Mucosa of stomach (tissue), 1 donor: ENCODE measurements around the gene PKD1L1.
"Not testable (repeated sequence)": the region's sequence is repeated elsewhere in the genome, so short reads cannot be mapped to it uniquely, and the experiment has no call there.

Experiments used
- H3K27me3 ChIP-seq: one replicate; pipeline ENCODE4 v1.7.0; 2013; ENCODE audit warnings: mild to moderate bottlenecking, low read length; ENCODE audit not compliant: control insufficient read depth, insufficient read depth
- H3K36me3 ChIP-seq: one replicate; pipeline ENCODE4 v1.7.0; 2013; ENCODE audit warnings: low read length; ENCODE audit not compliant: control insufficient read depth, insufficient read depth
- H3K4me1 ChIP-seq: one replicate; pipeline ENCODE4 v1.7.0; 2013; ENCODE audit warnings: mild to moderate bottlenecking, low read length; ENCODE audit not compliant: control insufficient read depth, insufficient read depth
- H3K4me3 ChIP-seq: one replicate; pipeline ENCODE4 v1.7.0; 2013; ENCODE audit warnings: low read length
- H3K9ac ChIP-seq: one replicate; pipeline ENCODE4 v1.7.0; 2013; ENCODE audit warnings: mild to moderate bottlenecking, low read length, moderate library complexity
- H3K9me3 ChIP-seq: one replicate; pipeline ENCODE4 v1.7.0; 2013; ENCODE audit warnings: mild to moderate bottlenecking, low read length, moderate library complexity; ENCODE audit not compliant: control insufficient read depth
- donor health status: Pancreatic carcinoma.

The PKD1L1 gene

GRCh38 chr7:47799524-47799923 is 148.7 kb downstream of the PKD1L1 start:
- H3K9me3 ChIP-seq = no peaks in the 10 kb centered on the region

GRCh38 chr7:47796347-47796746 is 151.9 kb downstream of the PKD1L1 start:
- H3K36me3 ChIP-seq = no peaks in the 10 kb centered on the region
- no peak overlapping the region for H3K4me3 ChIP-seq
- H3K27me3 ChIP-seq = no peaks in the 10 kb centered on the region
- no peaks in the 10 kb centered on the region for H3K9me3 ChIP-seq
- H3K9ac ChIP-seq = no peak overlapping the region
- H3K4me1 ChIP-seq = no peaks in the 10 kb centered on the region

More at GRCh38 chr7:47799524-47799923, 148.7 kb downstream of the PKD1L1 start:
- no peaks in the 10 kb centered on the region for H3K27me3 ChIP-seq
- H3K9ac ChIP-seq = no peak overlapping the region
- no peak overlapping the region for H3K4me3 ChIP-seq
- H3K4me1 ChIP-seq = peaks cover 7% of the 10 kb centered on the region
- H3K36me3 ChIP-seq = no peaks in the 10 kb centered on the region

GRCh38 chr7:47795631-47796030 is 152.6 kb downstream of the PKD1L1 start:
- Histone ChIP-seq H3K4me1 (no peaks in the 10 kb centered on the region), H3K9ac (no peak overlapping the region), H3K4me3 (no peak overlapping the region), H3K36me3 (no peaks in the 10 kb centered on the region), H3K27me3 (no peaks in the 10 kb centered on the region), H3K9me3 (no peaks in the 10 kb centered on the region)

- not testable (repeated sequence) for H3K4me1 ChIP-seq
These were observed 153.1 kb downstream of the PKD1L1 start for GRCh38 chr7:47795126-47795525.

GRCh38 chr7:47794016-47794415 is 154.2 kb downstream of the PKD1L1 start:
- Histone ChIP-seq H3K9ac (no peak overlapping the region), H3K4me3 (no peak overlapping the region), H3K27me3 (no peaks in the 10 kb centered on the region), H3K9me3 (no peaks in the 10 kb centered on the region), H3K4me1 (no peaks in the 10 kb centered on the region), H3K36me3 (no peaks in the 10 kb centered on the region)

More at GRCh38 chr7:47795126-47795525, 153.1 kb downstream of the PKD1L1 start:
- H3K9me3 ChIP-seq, H3K27me3 ChIP-seq, H3K4me3 ChIP-seq, H3K9ac ChIP-seq, H3K36me3 ChIP-seq: not testable (repeated sequence)

- not testable (repeated sequence) for H3K9me3 ChIP-seq, H3K9ac ChIP-seq, H3K36me3 ChIP-seq, H3K4me3 ChIP-seq, H3K27me3 ChIP-seq, H3K4me1 ChIP-seq
These were observed 155.1 kb downstream of the PKD1L1 start for GRCh38 chr7:47793186-47793585.

- Histone ChIP-seq H3K9ac (no peak overlapping the region), H3K36me3 (no peaks in the 10 kb centered on the region), H3K4me1 (no peaks in the 10 kb centered on the region), H3K9me3 (no peaks in the 10 kb centered on the region), H3K27me3 (no peaks in the 10 kb centered on the region), H3K4me3 (no peak overlapping the region)
These were observed 155.6 kb downstream of the PKD1L1 start for GRCh38 chr7:47792521-47793121.

GRCh38 chr7:47791682-47792081 is 156.6 kb downstream of the PKD1L1 start:
- no peaks in the 10 kb centered on the region for H3K27me3 ChIP-seq
- no peak overlapping the region for H3K9ac ChIP-seq
- H3K4me1 ChIP-seq = peaks cover 6% of the 10 kb centered on the region
- no peaks in the 10 kb centered on the region for H3K9me3 ChIP-seq
- H3K36me3 ChIP-seq = no peaks in the 10 kb centered on the region
- no peak overlapping the region for H3K4me3 ChIP-seq

- no peaks in the 10 kb centered on the region for H3K27me3 ChIP-seq
- no peak overlapping the region for H3K4me3 ChIP-seq
- H3K9ac ChIP-seq = no peak overlapping the region
- H3K9me3 ChIP-seq = no peaks in the 10 kb centered on the region
- no peaks in the 10 kb centered on the region for H3K36me3 ChIP-seq
- peaks cover 7% of the 10 kb centered on the region for H3K4me1 ChIP-seq
These were observed 160.2 kb downstream of the PKD1L1 start for GRCh38 chr7:47788083-47788482.

- no peaks in the 10 kb centered on the region for H3K27me3 ChIP-seq
- no peak overlapping the region for H3K9ac ChIP-seq
- no peaks in the 10 kb centered on the region for H3K36me3 ChIP-seq
- H3K4me3 ChIP-seq = no peak overlapping the region
- H3K4me1 ChIP-seq = peaks cover 7% of the 10 kb centered on the region
- no peaks in the 10 kb centered on the region for H3K9me3 ChIP-seq
These were observed 160.8 kb downstream of the PKD1L1 start for GRCh38 chr7:47787249-47788069.

GRCh38 chr7:47786557-47787248 is 161.6 kb downstream of the PKD1L1 start:
- Histone ChIP-seq H3K9ac (no peak overlapping the region), H3K4me1 (peaks cover 7% of the 10 kb centered on the region)

GRCh38 chr7:47785923-47786556 is 162.2 kb downstream of the PKD1L1 start:
- Histone ChIP-seq H3K4me3 (no peak overlapping the region), H3K4me1 (peaks cover 7% of the 10 kb centered on the region), H3K27me3 (no peaks in the 10 kb centered on the region), H3K9me3 (no peaks in the 10 kb centered on the region), H3K36me3 (no peaks in the 10 kb centered on the region), H3K9ac (no peak overlapping the region)

More at GRCh38 chr7:47786557-47787248, 161.6 kb downstream of the PKD1L1 start:
- Histone ChIP-seq H3K9me3 (no peaks in the 10 kb centered on the region), H3K27me3 (no peaks in the 10 kb centered on the region), H3K36me3 (no peaks in the 10 kb centered on the region), H3K4me3 (no peak overlapping the region)
